HCT116 (cell line): ENCODE data around the gene POLA1. TPM values are rescaled to one million over a fixed set of nuclear protein-coding genes. Genes with fewer than 3 reads are reported as not detected.

Experiments
- ATAC-seq: fragments of 200-7000 bp; cut with Tn5 transposase; 2 replicates; pipeline ENCODE4 v1.9.1; 2020; ENCODE audit warnings: mild to moderate bottlenecking, moderate library complexity
- BruUV-seq: library from RNA; stranded (reverse); fragments of 400-500 nt; replicated peaks from 2 replicates; lab custom pipeline; 2021; lab: Mats Ljungman, UMichigan
- CTCF ChIA-PET: fragments of 300-600 bp; sonication (Branson Sonifier 250); formaldehyde crosslinking; loops from one replicate; lab custom pipeline; 2021; ENCODE audit warnings: antibody characterized with exemption; lab: Charles Lee
- POLR2A ChIA-PET: fragments of 300-600, 350-600 bp; sonication (Branson Sonifier 250); formaldehyde crosslinking; loops from one replicate; lab custom pipeline; 2021; ENCODE audit warnings: antibody characterized with exemption; lab: Charles Lee
- RAD21 ChIA-PET, 2 experiments: fragments of 300-600 bp; sonication (Branson Sonifier 250); formaldehyde crosslinking; loops; one replicate each; lab custom pipeline; 2023; ENCODE audit warnings: low total read pairs in 2 of 2; ENCODE audit not compliant: uncharacterized antibody in 2 of 2, unreplicated experiment in 2 of 2, low non-redundant PET in 1 of 2; lab: Charles Lee
- DNase-seq: peaks from one replicate; pipeline ENCODE4 v3.0.0-alpha.2; 2010; ENCODE audit warnings: low read depth, low spot score
- H2AFZ ChIP-seq: fragments of 200-600 bp; shearing (Covaris generic), sonication (generic); 2 replicates; pipeline ENCODE4 v1.6.1; 2017; ENCODE audit warnings: low read depth, mixed run types, mixed read lengths, antibody characterized with exemption, low read length; ENCODE audit not compliant: poor library complexity, severe bottlenecking
- H3K27ac ChIP-seq: 2 replicates; pipeline ENCODE4 v1.5.1; 2012; ENCODE audit warnings: low read depth, low read length
- H3K27me3 ChIP-seq: fragments of 200-600 bp; sonication (generic); 2 replicates; pipeline ENCODE4 v1.6.1; 2016; ENCODE audit warnings: mixed run types, low read length, mixed read lengths; ENCODE audit not compliant: insufficient read depth
- H3K36me3 ChIP-seq, 2 experiments: fragments of 200-500 bp in 1 of 2; fragments of 200-600 bp in 1 of 2; sonication (Bioruptor generic) in 1 of 2; sonication (generic) in 1 of 2; 2 replicates each; pipeline versions ENCODE4 v1.5.1 to v1.6.1; 2014 to 2016; ENCODE audit warnings: low read length in 2 of 2, inconsistent platforms in 1 of 2, mixed read lengths in 1 of 2, mixed run types in 1 of 2; ENCODE audit not compliant: insufficient read depth in 2 of 2, control insufficient read depth in 1 of 2
- H3K4me1 ChIP-seq, 2 experiments: fragments of 200-600 bp in 1 of 2; sonication (generic) in 1 of 2; 2 replicates each; pipeline versions ENCODE4 v1.5.1 to v1.6.1; 2012 to 2017; ENCODE audit warnings: low read length in 2 of 2, inconsistent platforms in 1 of 2, mild to moderate bottlenecking in 1 of 2, mixed read lengths in 1 of 2, mixed run types in 1 of 2, moderate library complexity in 1 of 2; ENCODE audit not compliant: insufficient read depth in 2 of 2, control insufficient read depth in 1 of 2
- H3K4me2 ChIP-seq: fragments of 200-600 bp; sonication (generic); 2 replicates; pipeline ENCODE4 v1.6.1; 2017; ENCODE audit warnings: mixed run types, low read length, mixed read lengths
- H3K4me3 ChIP-seq, 2 experiments: fragments of 200-600 bp in 1 of 2; sonication (generic) in 1 of 2; replicated peaks in 1 of 2; 2 replicates each; pipeline ENCODE4 v1.5.1; 2011 to 2016; ENCODE audit warnings: low read length in 2 of 2, control low read depth in 1 of 2, low read depth in 1 of 2, mild to moderate bottlenecking in 1 of 2, mixed read lengths in 1 of 2, mixed run types in 1 of 2
- H3K79me2 ChIP-seq: fragments of 200-600 bp; sonication (generic); 2 replicates; pipeline ENCODE4 v1.6.1; 2017; ENCODE audit warnings: mild to moderate bottlenecking, mixed run types, low read length, moderate library complexity, mixed read lengths; ENCODE audit not compliant: insufficient read depth
- H3K9ac ChIP-seq: fragments of 200-600 bp; sonication (generic); 2 replicates; pipeline ENCODE4 v1.6.1; 2016; ENCODE audit warnings: low read length, mixed read lengths
- H3K9me2 ChIP-seq: fragments of 200-600 bp; sonication (generic), shearing (Covaris generic); 2 replicates; pipeline ENCODE4 v1.6.1; 2017; ENCODE audit warnings: mixed run types, mild to moderate bottlenecking, moderate library complexity; ENCODE audit not compliant: insufficient read depth
- H3K9me3 ChIP-seq, 2 experiments: fragments of 200-500 bp in 1 of 2; fragments of 200-600 bp in 1 of 2; sonication (Bioruptor generic) in 1 of 2; sonication (generic) in 1 of 2; 2 replicates each; pipeline ENCODE4 v1.6.1; 2014 to 2017; ENCODE audit warnings: low read length in 2 of 2, mixed read lengths in 2 of 2, inconsistent platforms in 1 of 2, low read depth in 1 of 2, mild to moderate bottlenecking in 1 of 2, mixed run types in 1 of 2, moderate library complexity in 1 of 2; ENCODE audit not compliant: control insufficient read depth in 1 of 2, insufficient read depth in 1 of 2
- H4K20me1 ChIP-seq: fragments of 200-600 bp; sonication (generic), shearing (Covaris generic); 2 replicates; pipeline ENCODE4 v1.6.1; 2017; ENCODE audit warnings: mixed run types, mild to moderate bottlenecking, moderate library complexity; ENCODE audit not compliant: insufficient read depth
- CBX3 ChIP-seq: IDR thresholded peaks from 2 replicates; pipeline ENCODE4 v1.6.1; 2012; ENCODE audit warnings: low read depth
- CEBPB ChIP-seq: IDR thresholded peaks from 2 replicates; pipeline ENCODE4 v1.6.1; 2012; ENCODE audit warnings: low read depth
- ELF1 ChIP-seq: IDR thresholded peaks from 2 replicates; pipeline ENCODE4 v1.6.1; 2012; ENCODE audit warnings: low read depth, borderline replicate concordance
- EZH2 ChIP-seq: fragments of 200-600 bp; sonication (generic); IDR thresholded peaks from 2 replicates; pipeline ENCODE4 v1.6.1; 2017; ENCODE audit warnings: antibody characterized with exemption, mixed run types
- EZH2phosphoT487 ChIP-seq: fragments of 200-600 bp; IDR thresholded peaks from 2 replicates; pipeline ENCODE4 v1.6.1; 2018; ENCODE audit warnings: antibody characterized with exemption, borderline replicate concordance
- JUND ChIP-seq: IDR thresholded peaks from 2 replicates; pipeline ENCODE4 v1.6.1; 2012
- POLR2AphosphoS5 ChIP-seq: IDR thresholded peaks from 2 replicates; pipeline ENCODE4 v1.6.1; 2011; ENCODE audit warnings: mild to moderate bottlenecking, low read depth, low read length, moderate library complexity
- RAD21 ChIP-seq: IDR thresholded peaks from 2 replicates; pipeline ENCODE4 v1.6.1; 2012; ENCODE audit warnings: low read depth, mild to moderate bottlenecking
- SIN3A ChIP-seq: IDR thresholded peaks from 2 replicates; pipeline ENCODE4 v1.6.1; 2012; ENCODE audit warnings: low read depth
- SP1 ChIP-seq: IDR thresholded peaks from 2 replicates; pipeline ENCODE4 v1.6.1; 2012; ENCODE audit warnings: low read depth
- TCF7L2 ChIP-seq: IDR thresholded peaks from 2 replicates; pipeline ENCODE4 v1.7.0; 2011; ENCODE audit warnings: borderline replicate concordance, inconsistent platforms; ENCODE audit not compliant: insufficient read depth, insufficient read length; ENCODE audit errors: extremely low read depth
- ZFX ChIP-seq: fragments of 450-650 bp; IDR thresholded peaks from 2 replicates; pipeline ENCODE4 v1.6.1; 2017
- intact Hi-C: fragments of 100-400 bp; cut with micrococcal nuclease; formaldehyde crosslinking; loops from 2 replicates; pipeline ENCODE4 v1.10.0; 2022
- total RNA-seq: library from RNA; stranded (reverse); gene quantifications from one replicate; pipeline ENCODE4 v1.2.1, GENCODE V29; 2021; ENCODE audit not compliant: unreplicated experiment
- TF ChIP-seq, protein P1 (sequence below), 3 experiments: fragments of 200-600 bp in 1 of 3; sonication (generic) in 1 of 3; IDR thresholded peaks in 2 of 3; conservative IDR thresholded peaks in 1 of 3; 2 replicates each; pipeline ENCODE4 v1.5.1; 2012 to 2017; ENCODE audit warnings: low read depth in 2 of 3, low read length in 2 of 3, antibody characterized with exemption in 1 of 3, borderline replicate concordance in 1 of 3, control low read depth in 1 of 3, mild to moderate bottlenecking in 1 of 3, mixed read lengths in 1 of 3, mixed run types in 1 of 3, moderate library complexity in 1 of 3; ENCODE audit not compliant: insufficient read depth in 1 of 3
- TF ChIP-seq, protein P2 (sequence below): IDR thresholded peaks from 2 replicates; pipeline ENCODE4 v1.6.1; 2012
- TF ChIP-seq, protein P3 (sequence below): IDR thresholded peaks from 2 replicates; pipeline ENCODE4 v1.6.1; 2012
- TF ChIP-seq, protein P4 (sequence below): IDR thresholded peaks from 2 replicates; pipeline ENCODE4 v1.6.1; 2012; ENCODE audit warnings: low read depth

POLA1 gene
- total RNA-seq, 1 experiment from 2014 or later: 27.0 TPM

DNA sequence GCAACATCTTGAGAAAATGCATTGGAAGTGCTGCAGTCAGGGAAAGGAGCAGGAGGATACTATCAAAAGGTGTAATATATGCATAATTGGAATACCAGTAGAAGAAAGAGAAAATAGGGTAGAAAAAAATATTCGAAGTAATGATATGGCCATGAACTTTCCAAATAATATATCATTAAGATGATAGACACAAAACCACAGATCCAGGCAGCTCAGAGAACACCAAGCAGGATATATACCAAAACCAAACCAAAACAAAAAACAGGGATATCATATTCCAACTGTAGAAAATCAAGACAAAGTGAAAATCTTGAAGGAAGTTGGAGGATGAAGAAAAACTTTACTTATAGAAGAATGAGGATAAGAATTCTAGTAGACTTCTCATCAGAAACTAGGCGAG, 9.7 kb upstream of the POLA1 start:
- Histone ChIP-seq H3K79me2 (no peaks in the 10 kb centered on the region), H3K27me3 (no peaks in the 10 kb centered on the region), H3K36me3 (no peaks in the 10 kb centered on the region), H4K20me1 (no peaks in the 10 kb centered on the region), H2AFZ (no peak overlapping the region), H3K4me2 (no peak overlapping the region), H3K27ac (no peak overlapping the region), H3K9me2 (no peaks in the 10 kb centered on the region), H3K9me3 (no peaks in the 10 kb centered on the region), H3K9ac (no peak overlapping the region), H3K4me1 (no peaks in the 10 kb centered on the region), H3K4me3 (no peak overlapping the region)
- TF ChIP-seq ZFX: no peak
- TF ChIP-seq EZH2: no peak
- no peak for TF ChIP-seq EZH2phosphoT487
- no peak for TF ChIP-seq JUND
- RAD21 ChIA-PET: no interaction called here
- POLR2A ChIA-PET: no interaction called here
- ATAC-seq (no peak), DNase-seq (no peak)
- intact Hi-C loops: no loop called here
- CTCF ChIA-PET: no interaction called here
- no TSS peak for BruUV-seq

DNA sequence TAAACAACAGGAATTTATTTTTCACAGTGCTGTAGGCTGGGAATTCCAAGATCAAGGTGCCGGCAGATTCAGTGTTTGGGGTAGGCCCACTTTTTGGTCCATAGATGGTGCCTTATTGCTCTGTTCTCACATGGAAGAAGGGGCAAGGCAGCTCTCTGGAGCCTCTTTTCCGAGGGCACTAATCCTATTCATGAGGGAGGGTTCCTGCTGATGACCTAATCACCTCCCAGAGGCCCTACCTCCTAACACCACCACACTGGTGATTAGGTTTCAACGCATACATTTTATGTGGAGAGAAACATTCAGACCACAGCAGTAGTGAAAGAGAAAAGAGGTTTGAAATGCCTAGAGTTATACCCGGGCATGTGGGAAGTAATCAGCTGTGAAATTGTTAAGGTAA, 1.4 kb upstream of the POLA1 start:
- DNase-seq (no peak), ATAC-seq (no peak)
- no peak overlapping the region for H3K4me2 ChIP-seq
- ChIA-PET POLR2A (no interaction called here), RAD21 (no interaction called here), CTCF (no interaction called here)
- H3K79me2 ChIP-seq: peaks cover 35% of the 10 kb centered on the region
- H2AFZ ChIP-seq: peak overlapping the region; percentile 65
- H3K36me3 ChIP-seq: no peaks in the 10 kb centered on the region
- peaks cover 3 to 14% of the 10 kb centered on the region in 2 experiments; a peak in 3 of 4 replicates for H3K4me1 ChIP-seq
- H3K9ac ChIP-seq: no peak overlapping the region
- H3K9me3 ChIP-seq: no peaks in the 10 kb centered on the region
- intact Hi-C loops: no loop called here
- no peak overlapping the region for H3K27ac ChIP-seq
- no peaks in the 10 kb centered on the region for H3K9me2 ChIP-seq
- no peaks in the 10 kb centered on the region for H3K27me3 ChIP-seq
- BruUV-seq: no TSS peak
- no peak overlapping the region for H3K4me3 ChIP-seq
- H4K20me1 ChIP-seq: no peaks in the 10 kb centered on the region
- TF ChIP-seq, protein P1, sequence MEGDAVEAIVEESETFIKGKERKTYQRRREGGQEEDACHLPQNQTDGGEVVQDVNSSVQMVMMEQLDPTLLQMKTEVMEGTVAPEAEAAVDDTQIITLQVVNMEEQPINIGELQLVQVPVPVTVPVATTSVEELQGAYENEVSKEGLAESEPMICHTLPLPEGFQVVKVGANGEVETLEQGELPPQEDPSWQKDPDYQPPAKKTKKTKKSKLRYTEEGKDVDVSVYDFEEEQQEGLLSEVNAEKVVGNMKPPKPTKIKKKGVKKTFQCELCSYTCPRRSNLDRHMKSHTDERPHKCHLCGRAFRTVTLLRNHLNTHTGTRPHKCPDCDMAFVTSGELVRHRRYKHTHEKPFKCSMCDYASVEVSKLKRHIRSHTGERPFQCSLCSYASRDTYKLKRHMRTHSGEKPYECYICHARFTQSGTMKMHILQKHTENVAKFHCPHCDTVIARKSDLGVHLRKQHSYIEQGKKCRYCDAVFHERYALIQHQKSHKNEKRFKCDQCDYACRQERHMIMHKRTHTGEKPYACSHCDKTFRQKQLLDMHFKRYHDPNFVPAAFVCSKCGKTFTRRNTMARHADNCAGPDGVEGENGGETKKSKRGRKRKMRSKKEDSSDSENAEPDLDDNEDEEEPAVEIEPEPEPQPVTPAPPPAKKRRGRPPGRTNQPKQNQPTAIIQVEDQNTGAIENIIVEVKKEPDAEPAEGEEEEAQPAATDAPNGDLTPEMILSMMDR (IDR thresholded peaks at IDR 0.05 in 2 of 3, conservative IDR thresholded peaks at IDR 0.05 in 1 of 3; ENCODE audit: borderline replicate concordance in 1 of 3, insufficient read depth in 1 of 3, low read depth in 2 of 3, low read length in 2 of 3): no peak
- TF ChIP-seq CEBPB (no peak), CBX3 (no peak), JUND (no peak), RAD21 (no peak), EZH2phosphoT487 (no peak), POLR2AphosphoS5 (no peak), SP1 (no peak), ELF1 (no peak), SIN3A (no peak), TCF7L2 (no peak)
- TF ChIP-seq, protein P2, sequence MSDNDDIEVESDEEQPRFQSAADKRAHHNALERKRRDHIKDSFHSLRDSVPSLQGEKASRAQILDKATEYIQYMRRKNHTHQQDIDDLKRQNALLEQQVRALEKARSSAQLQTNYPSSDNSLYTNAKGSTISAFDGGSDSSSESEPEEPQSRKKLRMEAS: no peak
- TF ChIP-seq, protein P3, sequence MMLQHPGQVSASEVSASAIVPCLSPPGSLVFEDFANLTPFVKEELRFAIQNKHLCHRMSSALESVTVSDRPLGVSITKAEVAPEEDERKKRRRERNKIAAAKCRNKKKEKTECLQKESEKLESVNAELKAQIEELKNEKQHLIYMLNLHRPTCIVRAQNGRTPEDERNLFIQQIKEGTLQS: no peak
- TF ChIP-seq, protein P4, sequence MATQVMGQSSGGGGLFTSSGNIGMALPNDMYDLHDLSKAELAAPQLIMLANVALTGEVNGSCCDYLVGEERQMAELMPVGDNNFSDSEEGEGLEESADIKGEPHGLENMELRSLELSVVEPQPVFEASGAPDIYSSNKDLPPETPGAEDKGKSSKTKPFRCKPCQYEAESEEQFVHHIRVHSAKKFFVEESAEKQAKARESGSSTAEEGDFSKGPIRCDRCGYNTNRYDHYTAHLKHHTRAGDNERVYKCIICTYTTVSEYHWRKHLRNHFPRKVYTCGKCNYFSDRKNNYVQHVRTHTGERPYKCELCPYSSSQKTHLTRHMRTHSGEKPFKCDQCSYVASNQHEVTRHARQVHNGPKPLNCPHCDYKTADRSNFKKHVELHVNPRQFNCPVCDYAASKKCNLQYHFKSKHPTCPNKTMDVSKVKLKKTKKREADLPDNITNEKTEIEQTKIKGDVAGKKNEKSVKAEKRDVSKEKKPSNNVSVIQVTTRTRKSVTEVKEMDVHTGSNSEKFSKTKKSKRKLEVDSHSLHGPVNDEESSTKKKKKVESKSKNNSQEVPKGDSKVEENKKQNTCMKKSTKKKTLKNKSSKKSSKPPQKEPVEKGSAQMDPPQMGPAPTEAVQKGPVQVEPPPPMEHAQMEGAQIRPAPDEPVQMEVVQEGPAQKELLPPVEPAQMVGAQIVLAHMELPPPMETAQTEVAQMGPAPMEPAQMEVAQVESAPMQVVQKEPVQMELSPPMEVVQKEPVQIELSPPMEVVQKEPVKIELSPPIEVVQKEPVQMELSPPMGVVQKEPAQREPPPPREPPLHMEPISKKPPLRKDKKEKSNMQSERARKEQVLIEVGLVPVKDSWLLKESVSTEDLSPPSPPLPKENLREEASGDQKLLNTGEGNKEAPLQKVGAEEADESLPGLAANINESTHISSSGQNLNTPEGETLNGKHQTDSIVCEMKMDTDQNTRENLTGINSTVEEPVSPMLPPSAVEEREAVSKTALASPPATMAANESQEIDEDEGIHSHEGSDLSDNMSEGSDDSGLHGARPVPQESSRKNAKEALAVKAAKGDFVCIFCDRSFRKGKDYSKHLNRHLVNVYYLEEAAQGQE: no peak
